ENCODE measurements around the gene EVA1C. TPM values are rescaled to one million over a fixed set of nuclear protein-coding genes. Genes with fewer than 3 reads are reported as not detected.

EVA1C gene
- total RNA-seq, 6 donors from 2014 or later: 40.2 to 75.6 (median 55.7) TPM

DNA sequence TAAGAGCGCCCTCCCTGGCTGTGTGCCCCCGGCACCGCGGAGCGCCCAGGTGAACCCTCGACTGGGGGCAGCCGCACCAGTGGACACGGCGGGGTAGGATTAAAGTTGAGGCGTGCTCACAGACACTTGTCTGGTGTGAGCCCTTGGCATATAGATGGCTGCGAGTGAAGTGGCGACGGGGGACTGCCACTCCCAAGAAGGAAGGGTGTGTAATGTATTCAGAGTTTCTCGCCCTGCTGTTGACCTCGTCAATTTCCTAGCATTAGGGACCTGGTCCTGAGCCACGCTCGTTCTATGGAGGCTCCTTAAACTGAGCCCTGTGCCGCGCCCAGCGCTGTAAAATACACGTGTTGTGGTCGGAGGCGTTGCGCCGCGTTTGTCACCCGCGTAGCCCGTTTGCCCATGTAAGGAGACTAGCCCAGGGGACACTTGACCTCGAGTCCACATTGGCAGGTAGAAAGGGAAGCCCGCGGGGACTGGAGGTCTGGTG lies 554 bp downstream of the EVA1C start:
- no peak for TF ChIP-seq POLR2A (IDR thresholded peaks at IDR 0.05)
- TF ChIP-seq, protein P1, sequence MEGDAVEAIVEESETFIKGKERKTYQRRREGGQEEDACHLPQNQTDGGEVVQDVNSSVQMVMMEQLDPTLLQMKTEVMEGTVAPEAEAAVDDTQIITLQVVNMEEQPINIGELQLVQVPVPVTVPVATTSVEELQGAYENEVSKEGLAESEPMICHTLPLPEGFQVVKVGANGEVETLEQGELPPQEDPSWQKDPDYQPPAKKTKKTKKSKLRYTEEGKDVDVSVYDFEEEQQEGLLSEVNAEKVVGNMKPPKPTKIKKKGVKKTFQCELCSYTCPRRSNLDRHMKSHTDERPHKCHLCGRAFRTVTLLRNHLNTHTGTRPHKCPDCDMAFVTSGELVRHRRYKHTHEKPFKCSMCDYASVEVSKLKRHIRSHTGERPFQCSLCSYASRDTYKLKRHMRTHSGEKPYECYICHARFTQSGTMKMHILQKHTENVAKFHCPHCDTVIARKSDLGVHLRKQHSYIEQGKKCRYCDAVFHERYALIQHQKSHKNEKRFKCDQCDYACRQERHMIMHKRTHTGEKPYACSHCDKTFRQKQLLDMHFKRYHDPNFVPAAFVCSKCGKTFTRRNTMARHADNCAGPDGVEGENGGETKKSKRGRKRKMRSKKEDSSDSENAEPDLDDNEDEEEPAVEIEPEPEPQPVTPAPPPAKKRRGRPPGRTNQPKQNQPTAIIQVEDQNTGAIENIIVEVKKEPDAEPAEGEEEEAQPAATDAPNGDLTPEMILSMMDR (IDR thresholded peaks at IDR 0.05): no peak
- TF ChIP-seq EP300 (IDR thresholded peaks at IDR 0.05): peak in 1 of 4 donors; percentile 47
- TF ChIP-seq POLR2AphosphoS5 (IDR thresholded peaks at IDR 0.05): peak; percentile 30 to 75
- peaks cover 29 to 56% (median 37%) of the 10 kb centered on the region in 4 donors for H3K4me1 ChIP-seq
- H3K9me3 ChIP-seq: no peaks in the 10 kb centered on the region
- H3K36me3 ChIP-seq: peaks cover 0 to 19% (median 0%) of the 10 kb centered on the region in 4 donors
- H3K27me3 ChIP-seq: no peaks in the 10 kb centered on the region
- DNase-seq: peak; percentile 73 to 87
- WGBS, 2 donors: 9 to 10% methylated on average over 6 to 30 of the region's 32 CpGs
- peak; percentile 31 to 41 for ATAC-seq (ENCODE audit: low FRiP score in 2 of 2)
- peak overlapping the region; percentile 58 to 77 (median 74) for H3K4me3 ChIP-seq
- peak overlapping the region; percentile 97 to 99 (median 98) for H3K27ac ChIP-seq

DNA sequence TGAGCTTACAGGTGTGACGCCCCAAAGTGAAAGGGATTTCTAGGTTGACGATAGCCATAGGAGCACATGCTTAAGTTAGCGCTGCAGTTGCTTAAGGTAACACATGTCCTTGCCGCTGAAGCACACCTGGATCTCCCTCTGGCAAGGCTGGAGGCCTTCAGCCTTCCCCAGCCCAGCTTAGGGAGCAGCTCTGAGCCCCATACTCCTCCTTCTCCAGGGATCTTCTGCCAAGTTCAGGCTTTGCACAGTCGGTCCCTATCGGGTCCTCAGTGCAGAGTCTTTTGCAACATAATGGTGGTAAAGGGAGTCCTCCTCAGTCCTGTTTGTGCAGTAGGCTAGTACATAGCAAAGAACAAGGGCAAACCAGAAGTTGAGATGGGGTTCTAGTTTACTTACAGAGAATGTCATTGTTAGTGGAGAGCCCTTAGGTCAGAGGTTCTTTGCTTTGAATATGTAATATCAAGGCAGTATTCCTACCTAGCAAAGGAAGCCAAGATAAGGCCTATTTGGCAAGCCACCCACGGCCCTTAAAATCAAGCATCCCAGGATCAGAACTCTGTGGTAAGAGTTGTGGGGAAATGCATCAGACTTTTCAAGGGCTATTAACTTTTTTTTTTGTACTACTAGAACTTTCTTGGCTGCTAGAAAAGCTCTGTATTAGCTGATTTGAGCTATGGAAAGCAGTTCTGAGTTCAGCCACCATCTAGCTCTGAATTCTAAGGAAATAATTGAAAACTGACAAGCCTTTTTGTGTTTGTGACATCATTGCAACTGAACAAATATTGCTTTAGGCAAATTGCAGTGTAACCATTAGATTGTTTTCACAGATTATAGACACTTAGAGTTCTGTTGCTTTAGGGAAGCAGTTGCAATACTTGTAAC lies 1.4 kb downstream of the EVA1C start:
- DNase-seq (peak in 1 of 2 donors; percentile 82), ATAC-seq (ENCODE audit: low FRiP score in 2 of 2) (peak in 1 of 2 donors; percentile 67)
- H3K36me3 ChIP-seq: peaks cover 0 to 25% (median 0%) of the 10 kb centered on the region in 4 donors
- TF ChIP-seq POLR2A (IDR thresholded peaks at IDR 0.05) (peak in 1 of 4 donors; percentile 10), EP300 (IDR thresholded peaks at IDR 0.05) (peak in 1 of 4 donors; percentile 45), POLR2AphosphoS5 (IDR thresholded peaks at IDR 0.05) (peak in 1 of 2 donors; percentile 33)
- TF ChIP-seq, protein P1 (IDR thresholded peaks at IDR 0.05): no peak
- peaks cover 29 to 56% (median 37%) of the 10 kb centered on the region in 4 donors for H3K4me1 ChIP-seq
- no peaks in the 10 kb centered on the region for H3K27me3 ChIP-seq
- WGBS, 2 donors: 41 to 44% methylated on average over 7 of the region's 7 CpGs
- H3K4me3 ChIP-seq: peak overlapping the region; percentile 58 to 77 (median 74)
- H3K27ac ChIP-seq: peak overlapping the region; percentile 97 to 99 (median 98)
- H3K9me3 ChIP-seq: no peaks in the 10 kb centered on the region

DNA sequence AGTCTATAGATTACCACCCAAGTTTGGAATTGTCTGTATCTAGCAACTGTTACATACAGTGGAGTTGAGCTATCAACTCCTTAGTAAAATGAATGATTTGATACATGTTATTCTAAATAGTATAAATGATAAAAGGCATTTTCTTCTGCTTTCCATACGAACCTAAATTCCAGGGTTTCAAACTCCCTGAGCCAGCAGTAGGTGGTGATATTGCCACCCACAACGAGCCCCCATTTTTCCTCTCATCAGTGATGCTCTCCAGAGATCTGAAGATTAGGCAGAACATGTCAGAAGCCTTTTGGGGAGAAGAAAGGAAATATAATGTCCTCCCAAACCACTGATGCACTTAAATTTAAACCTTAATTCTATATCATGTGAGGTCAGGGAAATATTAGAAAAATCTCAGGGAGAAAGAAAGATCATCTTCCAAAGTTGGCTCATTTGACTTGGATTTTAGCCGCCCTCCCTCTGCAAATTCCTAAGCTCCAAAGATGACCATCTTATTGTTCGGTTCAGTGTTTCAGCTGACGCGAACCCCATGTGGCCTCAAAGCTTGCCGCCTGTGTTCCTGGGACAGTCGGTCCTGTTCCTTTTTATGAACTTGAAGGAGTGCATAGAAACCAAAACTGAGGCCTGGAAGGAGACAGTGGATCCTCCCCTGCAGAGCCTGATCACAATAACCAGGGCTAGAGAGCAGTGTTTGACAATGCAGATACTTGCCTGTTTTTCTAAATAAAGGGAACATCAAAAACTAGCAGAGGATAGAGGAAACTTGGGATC lies 2.3 kb downstream of the EVA1C start:
- Histone ChIP-seq H3K27ac (peak overlapping the region; percentile 97 to 99 (median 98)), H3K9me3 (no peaks in the 10 kb centered on the region), H3K4me3 (peak overlapping the region in 2 of 4 donors; percentile 77), H3K27me3 (no peaks in the 10 kb centered on the region), H3K4me1 (peaks cover 29 to 56% (median 37%) of the 10 kb centered on the region in 4 donors), H3K36me3 (peaks cover 0 to 25% (median 0%) of the 10 kb centered on the region in 4 donors)
- 74 to 75% methylated on average over 8 of the region's 8 CpGs for WGBS, 2 donors
- ATAC-seq (ENCODE audit: low FRiP score in 2 of 2) (no peak), DNase-seq (no peak)
- no peak for TF ChIP-seq POLR2A (IDR thresholded peaks at IDR 0.05)
- TF ChIP-seq, protein P1 (IDR thresholded peaks at IDR 0.05): peak in 4 of 6 experiments; percentile 8 to 34 (median 29)

DNA sequence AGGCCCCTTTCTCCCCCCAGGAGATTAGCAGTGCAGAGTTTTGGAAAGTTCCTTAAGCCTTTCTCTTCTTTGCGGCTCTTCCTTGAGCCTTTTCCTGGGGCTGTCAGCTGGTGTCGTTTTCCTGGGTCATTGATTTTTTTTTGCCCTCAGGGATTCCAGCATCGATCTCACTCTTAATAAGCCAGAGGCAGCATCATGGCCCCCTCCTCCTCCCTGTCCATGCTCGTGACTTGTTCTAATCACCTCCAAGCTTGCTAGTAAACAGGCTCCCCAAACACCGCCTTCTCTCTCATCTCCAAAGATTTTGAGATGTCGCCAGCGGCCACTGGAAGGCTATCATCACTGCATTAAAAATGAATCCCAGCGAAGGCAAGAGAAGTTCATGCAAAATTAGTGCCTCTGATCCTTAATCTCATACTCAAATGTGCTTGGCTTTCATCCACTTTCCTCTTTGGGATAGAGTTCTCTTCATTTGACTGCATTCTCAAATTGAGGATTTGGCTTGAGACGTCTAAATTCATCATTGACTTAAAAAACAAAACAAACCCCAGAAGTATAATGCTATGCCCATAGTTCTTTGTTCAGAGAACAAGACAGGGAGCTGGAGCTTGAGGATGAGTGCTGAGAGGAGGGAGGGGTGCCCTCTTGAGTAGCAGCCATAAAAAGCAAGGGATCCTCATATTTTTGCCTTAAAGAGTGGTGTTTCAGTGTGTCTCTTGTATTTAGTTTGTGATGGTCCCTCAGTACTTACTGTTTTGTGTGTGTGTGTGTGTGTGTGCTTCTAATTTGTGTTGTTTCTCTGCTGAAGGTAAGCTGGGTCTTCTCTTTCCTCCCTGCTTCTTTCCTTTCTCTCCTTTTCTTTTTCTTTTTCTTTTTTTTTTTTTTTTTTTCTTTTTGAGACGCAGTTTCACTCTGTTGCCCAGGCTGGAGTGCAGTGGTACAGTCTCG lies 3.2 kb downstream of the EVA1C start:
- Histone ChIP-seq H3K4me1 (peaks cover 20 to 48% (median 30%) of the 10 kb centered on the region in 4 donors), H3K27me3 (no peaks in the 10 kb centered on the region), H3K27ac (peak overlapping the region in 3 of 4 donors; percentile 12 to 99 (median 97)), H3K4me3 (peak overlapping the region in 1 of 4 donors; percentile 77), H3K36me3 (peaks cover 0 to 25% (median 0%) of the 10 kb centered on the region in 4 donors), H3K9me3 (no peaks in the 10 kb centered on the region)
- WGBS, 2 donors: 87% methylated on average over 11 of the region's 11 CpGs
- TF ChIP-seq POLR2A (IDR thresholded peaks at IDR 0.05): no peak
- TF ChIP-seq EP300 (IDR thresholded peaks at IDR 0.05): no peak
- TF ChIP-seq POLR2AphosphoS5 (IDR thresholded peaks at IDR 0.05): no peak
- ATAC-seq (ENCODE audit: low FRiP score in 2 of 2) (no peak), DNase-seq (no peak)

Measured in upper lobe of left lung (tissue), 6 donors.